ENCODE data around the gene HS6ST3.

DNA sequence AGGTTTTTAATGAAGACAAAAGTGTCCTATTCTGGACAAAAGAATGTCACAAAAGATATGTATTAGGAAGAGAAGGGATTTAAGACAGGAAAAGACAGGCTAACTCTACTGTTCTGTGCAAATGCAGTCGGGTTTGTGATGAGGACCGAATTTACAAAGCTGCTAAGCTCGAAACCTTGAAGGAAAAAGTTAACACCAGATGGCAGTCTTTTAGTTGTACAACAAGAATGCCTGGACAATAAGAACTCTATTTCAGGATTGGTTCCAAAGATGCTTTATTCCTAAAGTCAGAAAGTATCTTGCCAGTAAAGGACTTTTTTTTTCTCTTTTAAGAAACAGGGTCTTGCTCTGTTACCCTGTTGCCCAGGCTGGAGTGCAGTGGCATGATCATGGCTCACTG lies 51.1 kb downstream of the HS6ST3 start:
- TF ChIP-seq POLR2A (IDR thresholded peaks at IDR 0.05; ENCODE audit: low read length), result no peak
- TF ChIP-seq GATA1 (IDR thresholded peaks at IDR 0.05; ENCODE audit: low read depth, low read length), result no peak
